ENCODE results near the gene SLC35F6.

SLC35F6 gene

GRCh38 chr2:26764078-26764887 is at the start of gene SLC35F6:
TSS of gene SLC35F6 (plus strand) at chr2:26764284. CDS start at chr2:26764350, 66 bp downstream.
- peak; percentile 72 to 76 for DNase-seq

GRCh38 chr2:26715528-26716270 is 48.4 kb upstream of the SLC35F6 start:
- DNase-seq, result no peak

DNA sequence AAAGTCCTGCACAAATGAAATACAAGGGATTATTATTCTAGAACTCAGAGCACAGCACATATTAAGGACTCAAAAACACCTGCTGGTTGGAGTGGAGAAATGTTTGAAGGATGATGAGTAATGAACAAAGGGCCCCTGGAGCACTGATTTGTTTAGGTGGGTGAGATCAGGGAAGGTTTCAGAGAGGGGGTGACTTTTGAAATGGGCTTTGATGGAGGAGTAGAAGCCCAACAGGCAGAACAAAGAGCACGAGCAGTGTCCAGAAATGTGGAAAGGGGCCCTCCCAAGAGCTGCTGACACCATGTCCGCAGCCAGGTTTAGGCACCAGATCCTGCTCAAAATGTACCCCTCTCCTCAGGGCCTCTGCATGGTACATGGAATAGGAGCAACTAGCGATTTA is 47.7 kb upstream of the SLC35F6 start:
- DNase-seq, result no peak

GRCh38 chr2:26716769-26717168 is 47.3 kb upstream of the SLC35F6 start:
- DNase-seq, result no peak

- DNase-seq, result no peak
Observed at GRCh38 chr2:26717362-26717761, 46.7 kb upstream of the SLC35F6 start.

GRCh38 chr2:26718949-26719686 is 45.0 kb upstream of the SLC35F6 start:
- no peak for DNase-seq

DNA sequence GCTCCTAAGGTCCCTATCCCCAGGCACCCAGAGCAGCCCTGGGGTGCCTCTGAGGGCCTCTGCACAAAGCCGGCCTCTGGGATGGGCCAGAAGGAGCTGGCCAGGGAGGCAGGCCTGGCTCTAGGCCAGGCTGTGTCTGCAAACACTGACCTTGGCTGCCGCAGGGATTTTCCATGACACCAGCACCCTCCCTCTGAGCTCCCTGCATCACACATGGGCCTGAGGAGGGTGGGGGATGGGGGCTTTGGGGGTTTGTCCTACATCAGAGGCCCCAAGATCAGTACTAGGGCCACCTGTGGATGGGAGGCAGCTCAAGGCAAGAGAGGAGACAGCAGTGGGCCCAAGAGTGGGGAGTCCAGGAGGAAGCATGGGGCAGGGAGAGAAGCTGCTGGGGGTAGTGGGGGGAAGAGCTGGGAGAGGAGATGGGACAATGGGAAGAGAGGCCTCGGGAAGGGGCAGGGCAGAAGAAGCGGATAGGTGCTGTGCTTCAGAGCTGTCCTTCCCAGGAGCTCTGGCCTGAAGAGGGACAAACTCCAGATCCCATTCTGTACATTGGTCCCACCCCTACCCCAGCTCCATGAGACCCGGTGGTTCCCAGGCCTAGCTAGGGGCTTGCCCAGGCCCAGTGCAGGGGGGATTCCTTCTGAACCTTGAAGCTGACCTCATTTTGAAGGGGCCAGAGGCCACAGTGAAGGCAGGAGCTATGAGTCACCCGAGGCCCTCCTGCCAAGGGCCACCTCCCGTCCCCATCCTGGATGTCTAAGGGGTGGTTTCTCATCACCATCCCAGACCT is 43.6 kb upstream of the SLC35F6 start:
- no peak for DNase-seq

- no peak for DNase-seq
Observed at GRCh38 chr2:26721115-26722032, 42.7 kb upstream of the SLC35F6 start.

- DNase-seq, result no peak
Observed at GRCh38 chr2:26722328-26722727, 41.8 kb upstream of the SLC35F6 start.

DNA sequence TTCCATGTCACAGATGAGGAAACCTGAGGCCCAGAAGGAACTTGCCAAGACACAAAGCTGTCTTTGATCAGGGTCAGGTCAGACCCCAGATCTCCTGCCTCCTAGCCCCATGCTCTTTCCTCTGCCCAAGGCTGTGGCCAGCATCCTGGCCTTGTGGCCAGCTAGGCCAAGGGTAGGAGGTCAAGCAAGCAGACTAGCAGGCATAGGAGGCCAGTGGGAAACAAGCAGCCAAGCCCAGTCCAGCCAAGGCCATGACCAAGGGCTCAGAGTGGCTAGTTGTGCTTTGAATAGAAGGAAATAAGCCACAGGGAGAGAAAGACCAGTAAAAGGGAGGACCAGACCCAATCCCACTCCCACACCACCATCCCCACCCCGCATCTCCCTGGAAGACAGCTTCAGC is 41.2 kb upstream of the SLC35F6 start:
- no peak for DNase-seq

DNA sequence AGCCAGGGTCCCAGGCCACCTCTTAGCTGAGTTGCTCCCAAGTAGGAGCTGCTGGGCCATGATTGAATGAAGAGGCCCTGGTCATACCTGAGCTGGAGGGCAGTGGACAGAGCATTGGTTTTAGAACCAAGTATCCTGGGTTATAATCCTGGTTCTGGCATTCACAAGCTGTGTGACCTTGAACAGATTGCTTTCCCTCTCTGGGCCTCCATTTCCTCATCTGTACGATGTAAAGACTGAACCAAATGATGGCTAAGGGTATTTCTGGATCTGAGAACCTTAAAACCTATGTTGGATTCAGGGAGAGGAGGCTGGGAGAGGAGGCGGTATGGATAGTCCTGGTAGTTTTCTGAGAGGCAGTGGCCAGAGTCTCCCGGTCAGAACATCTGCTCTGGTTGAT is 40.6 kb upstream of the SLC35F6 start:
- no peak for DNase-seq

- no peak for DNase-seq
Observed at GRCh38 chr2:26723991-26724750, 39.9 kb upstream of the SLC35F6 start.

- DNase-seq, result no peak
Observed at GRCh38 chr2:26724784-26725520, 39.1 kb upstream of the SLC35F6 start.

DNA sequence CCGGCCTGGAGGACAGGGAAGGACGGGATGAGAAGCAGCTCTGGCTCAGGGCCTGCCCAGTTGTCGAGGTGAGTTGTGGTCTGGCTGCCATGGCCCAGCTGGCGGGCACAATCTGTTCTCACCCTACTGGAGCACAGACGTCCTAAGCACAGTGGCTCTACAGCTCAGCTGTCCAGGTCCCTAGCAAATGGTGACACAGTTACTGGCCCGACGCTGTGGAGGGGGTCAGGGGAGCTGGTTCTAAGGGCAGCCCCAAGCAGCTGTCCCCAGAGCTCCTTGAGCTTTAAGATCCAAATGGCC is 38.6 kb upstream of the SLC35F6 start:
- DNase-seq, result no peak

DNA sequence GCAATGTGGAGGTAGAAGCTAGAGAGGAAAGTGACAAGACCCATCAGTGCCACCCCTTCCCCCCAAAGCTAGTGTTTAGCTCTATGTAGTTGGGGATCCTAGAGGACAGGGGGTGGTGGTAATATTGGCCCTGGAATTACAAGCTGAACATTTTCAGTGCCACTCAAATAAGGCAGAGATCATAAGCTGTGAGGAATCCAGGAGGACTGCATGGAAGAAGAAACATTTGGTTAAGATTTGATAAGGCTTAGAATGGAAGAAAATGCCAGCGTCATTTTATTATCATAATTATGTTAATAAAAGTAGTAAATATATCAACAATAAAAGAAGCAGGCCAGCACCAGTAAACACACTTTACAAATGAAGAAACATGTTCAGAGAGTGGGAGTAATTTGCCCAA is 37.9 kb upstream of the SLC35F6 start:
- no peak for DNase-seq

DNA sequence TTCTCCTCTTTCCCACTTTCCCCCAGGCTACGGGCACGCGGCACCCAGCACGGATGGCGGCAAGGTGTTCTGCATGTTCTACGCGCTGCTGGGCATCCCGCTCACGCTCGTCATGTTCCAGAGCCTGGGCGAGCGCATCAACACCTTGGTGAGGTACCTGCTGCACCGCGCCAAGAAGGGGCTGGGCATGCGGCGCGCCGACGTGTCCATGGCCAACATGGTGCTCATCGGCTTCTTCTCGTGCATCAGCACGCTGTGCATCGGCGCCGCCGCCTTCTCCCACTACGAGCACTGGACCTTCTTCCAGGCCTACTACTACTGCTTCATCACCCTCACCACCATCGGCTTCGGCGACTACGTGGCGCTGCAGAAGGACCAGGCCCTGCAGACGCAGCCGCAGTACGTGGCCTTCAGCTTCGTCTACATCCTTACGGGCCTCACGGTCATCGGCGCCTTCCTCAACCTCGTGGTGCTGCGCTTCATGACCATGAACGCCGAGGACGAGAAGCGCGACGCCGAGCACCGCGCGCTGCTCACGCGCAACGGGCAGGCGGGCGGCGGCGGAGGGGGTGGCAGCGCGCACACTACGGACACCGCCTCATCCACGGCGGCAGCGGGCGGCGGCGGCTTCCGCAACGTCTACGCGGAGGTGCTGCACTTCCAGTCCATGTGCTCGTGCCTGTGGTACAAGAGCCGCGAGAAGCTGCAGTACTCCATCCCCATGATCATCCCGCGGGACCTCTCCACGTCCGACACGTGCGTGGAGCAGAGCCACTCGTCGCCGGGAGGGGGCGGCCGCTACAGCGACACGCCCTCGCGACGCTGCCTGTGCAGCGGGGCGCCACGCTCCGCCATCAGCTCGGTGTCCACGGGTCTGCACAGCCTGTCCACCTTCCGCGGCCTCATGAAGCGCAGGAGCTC is 36.2 kb upstream of the SLC35F6 start:
- DNase-seq, result no peak

DNA sequence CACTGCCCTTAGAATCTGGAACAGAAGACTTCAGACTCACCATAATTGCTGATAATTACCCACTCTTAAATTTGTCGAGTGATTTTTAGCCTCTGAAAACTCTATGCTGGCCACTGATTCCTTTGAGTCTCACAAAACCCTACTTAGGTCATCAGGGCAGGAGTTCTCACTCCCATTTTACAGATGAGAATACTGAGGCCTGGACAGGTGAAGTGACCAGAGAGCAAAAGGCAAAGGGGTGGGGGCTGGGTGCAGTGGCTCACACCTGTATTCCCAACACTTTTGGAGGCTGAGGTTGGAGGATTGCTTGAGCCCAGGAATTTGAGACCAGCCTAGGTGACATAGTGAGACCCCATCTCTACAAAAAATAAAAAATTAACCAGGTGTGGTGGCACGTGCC is 34.8 kb upstream of the SLC35F6 start:
- no peak for DNase-seq

DNA sequence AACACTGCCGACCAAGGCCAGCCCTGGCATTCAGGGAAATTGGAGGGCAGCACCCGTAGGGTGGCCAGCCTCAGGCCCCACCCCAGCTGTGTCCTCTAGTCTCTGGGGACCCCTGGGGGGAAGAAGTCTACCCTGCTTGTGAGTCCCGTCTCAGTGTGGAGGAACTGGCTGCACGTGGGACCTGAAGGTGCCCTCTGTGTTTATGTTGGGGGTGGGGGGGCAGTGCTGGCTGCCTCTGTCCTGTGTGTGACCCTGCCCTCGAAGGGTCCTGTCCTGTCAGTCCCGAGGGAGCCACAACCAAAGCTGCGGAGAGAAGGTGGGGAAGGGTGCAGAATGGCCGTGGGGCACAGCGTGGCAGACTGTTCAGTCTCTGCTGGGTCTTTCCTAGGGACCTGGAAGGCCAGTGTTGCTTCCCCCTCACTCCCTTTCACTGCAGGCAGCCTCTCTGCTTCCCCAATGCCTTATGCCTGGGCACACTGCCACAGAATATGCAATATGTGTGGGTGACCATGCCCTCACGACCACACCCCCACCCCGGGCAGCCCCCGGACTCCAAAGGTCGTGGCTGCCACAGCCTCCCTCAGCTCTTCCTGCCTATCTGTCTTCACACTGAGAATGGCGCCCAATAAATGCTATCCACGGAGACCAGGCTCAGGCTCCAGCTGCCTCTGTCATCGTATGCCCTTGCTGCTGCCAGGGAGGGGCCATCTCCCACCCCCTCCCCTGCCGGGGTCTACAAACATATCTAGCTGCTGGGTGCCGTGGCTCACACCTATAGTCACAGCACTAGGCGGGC is 33.3 kb upstream of the SLC35F6 start:
- no peak for DNase-seq

All from activated CD4-positive, alpha-beta T cell treated with anti-CD3 and anti-CD28 coated beads, Interleukin-2, amount 50 U/mL, for 4 hours (primary cell).